Esophagus muscularis mucosa (tissue), 4 donors: Measurements from ENCODE around the gene LHFPL2. TPM values are rescaled to one million over a fixed set of nuclear protein-coding genes. Genes with fewer than 3 reads are reported as not detected.

Source experiments
- DNase-seq: peaks from one replicate; pipeline ENCODE4 v3.0.0-alpha.2; 2017; ENCODE audit errors: extremely low spot score
- H3K27ac ChIP-seq, 4 donors: fragments of 200-600 bp; sonication (generic); replicated peaks in 1 of 4; 1 replicate in 3 of 4; 2 replicates in 1 of 4; pipeline ENCODE4 v1.5.1; 2016 to 2019; ENCODE audit warnings: mild to moderate bottlenecking in 1 of 4
- H3K27me3 ChIP-seq, 4 donors: fragments of 200-600 bp; sonication (generic); one replicate each; pipeline versions ENCODE4 v1.5.1 to v1.6.0; 2016 to 2019
- H3K36me3 ChIP-seq, 4 donors: fragments of 200-600 bp; sonication (generic); one replicate each; pipeline ENCODE4 v1.5.1; 2016 to 2019
- H3K4me1 ChIP-seq, 4 donors: fragments of 200-600 bp; sonication (generic); one replicate each; pipeline ENCODE4 v1.5.1; 2016 to 2019
- H3K4me3 ChIP-seq, 4 donors: fragments of 200-600 bp; sonication (generic); 1 replicate in 2 of 4; 2 replicates in 2 of 4; pipeline ENCODE4 v1.5.1; 2016 to 2019; ENCODE audit warnings: mild to moderate bottlenecking in 4 of 4, moderate library complexity in 1 of 4
- H3K9me3 ChIP-seq, 4 donors: fragments of 200-600 bp; sonication (generic); 1 replicate in 3 of 4; 2 replicates in 1 of 4; pipeline ENCODE4 v1.5.1; 2016 to 2019
- CTCF ChIP-seq, 3 experiments: fragments of 200-600 bp in 2 of 3; fragments of 450-650 bp in 1 of 3; sonication (generic) in 2 of 3; IDR thresholded peaks; one replicate each; pipeline ENCODE4 v1.5.1; 2017 to 2019; ENCODE audit warnings: antibody characterized with exemption in 3 of 3, mild to moderate bottlenecking in 2 of 3, moderate library complexity in 1 of 3
- EP300 ChIP-seq: sonication (generic); formaldehyde crosslinking; IDR thresholded peaks from one replicate; pipeline ENCODE4 v1.6.1; 2017; ENCODE audit warnings: antibody characterized with exemption
- POLR2A ChIP-seq: fragments of 450-650 bp; IDR thresholded peaks from one replicate; pipeline ENCODE4 v1.6.1; 2017; ENCODE audit warnings: antibody characterized with exemption, moderate library complexity, mild to moderate bottlenecking, low read depth
- POLR2AphosphoS5 ChIP-seq, 2 donors: sonication (generic); formaldehyde crosslinking; IDR thresholded peaks; one replicate each; pipeline ENCODE4 v1.6.1; 2017; ENCODE audit warnings: antibody characterized with exemption in 2 of 2
- WGBS: methylation state at CpG from one replicate; pipeline ENCODE4 v1.1.5; 2018; 5-methylcytosine and 5-hydroxymethylcytosine counted together
- intact Hi-C: fragments of 100-400 bp; cut with DNase I; formaldehyde crosslinking; loops from one replicate; pipeline ENCODE4 v1.15.1; 2023
- total RNA-seq, 4 donors: library from RNA; depleted of rRNA; stranded (reverse); fragments of >200 nt; gene quantifications; one replicate each; pipeline versions ENCODE4 v1.1.0 to v1.2.1, GENCODE V29; 2016

Gene LHFPL2
- total RNA-seq, 4 donors from 2014 or later: 24.1 to 40.9 (median 28.1) TPM

GRCh38 chr5:78561261-78561660, 87.3 kb downstream of the LHFPL2 start:
- Histone ChIP-seq H3K27ac (no peak overlapping the region), H3K9me3 (no peaks in the 10 kb centered on the region), H3K4me1 (peaks cover 0 to 12% (median 3%) of the 10 kb centered on the region in 4 donors), H3K36me3 (peaks cover 0 to 10% (median 0%) of the 10 kb centered on the region in 4 donors), H3K4me3 (no peak overlapping the region), H3K27me3 (no peaks in the 10 kb centered on the region)
- 97% methylated on average over 12 of the region's 12 CpGs for WGBS
- no peak for TF ChIP-seq CTCF (IDR thresholded peaks at IDR 0.05)
- DNase-seq: no peak
- intact Hi-C loops: no loop called here

GRCh38 chr5:78560000-78560855, 88.3 kb downstream of the LHFPL2 start:
- Histone ChIP-seq H3K27me3 (no peaks in the 10 kb centered on the region), H3K9me3 (no peaks in the 10 kb centered on the region), H3K4me3 (no peak overlapping the region), H3K36me3 (peaks cover 0 to 10% (median 0%) of the 10 kb centered on the region in 4 donors), H3K27ac (no peak overlapping the region), H3K4me1 (peaks cover 0 to 12% (median 3%) of the 10 kb centered on the region in 4 donors)
- TF ChIP-seq POLR2A (no peak), EP300 (no peak), POLR2AphosphoS5 (IDR thresholded peaks at IDR 0.05) (no peak), CTCF (IDR thresholded peaks at IDR 0.05) (no peak)
- 89% methylated on average over 6 of the region's 6 CpGs for WGBS
- peak; percentile 42 for DNase-seq
- intact Hi-C loops: no loop called here

- intact Hi-C loops: no loop called here
- Histone ChIP-seq H3K4me1 (peaks cover 0 to 27% (median 8%) of the 10 kb centered on the region in 4 donors), H3K9me3 (no peaks in the 10 kb centered on the region), H3K36me3 (no peaks in the 10 kb centered on the region), H3K27me3 (no peaks in the 10 kb centered on the region), H3K27ac (no peak overlapping the region), H3K4me3 (no peak overlapping the region)
- TF ChIP-seq POLR2A (no peak), POLR2AphosphoS5 (IDR thresholded peaks at IDR 0.05) (no peak), CTCF (IDR thresholded peaks at IDR 0.05) (no peak), EP300 (no peak)
- DNase-seq: no peak
- WGBS: 79% methylated on average over 5 of the region's 5 CpGs
These were observed 91.0 kb downstream of the LHFPL2 start for GRCh38 chr5:78557601-78558000.

- TF ChIP-seq EP300 (no peak), POLR2AphosphoS5 (IDR thresholded peaks at IDR 0.05) (no peak), CTCF (IDR thresholded peaks at IDR 0.05) (no peak), POLR2A (no peak)
- Histone ChIP-seq H3K4me3 (no peak overlapping the region), H3K9me3 (no peaks in the 10 kb centered on the region), H3K27ac (no peak overlapping the region), H3K4me1 (peaks cover 0 to 29% (median 13%) of the 10 kb centered on the region in 4 donors), H3K27me3 (no peaks in the 10 kb centered on the region), H3K36me3 (no peaks in the 10 kb centered on the region)
- no peak for DNase-seq
- WGBS: 72% methylated on average over 1 of the region's 1 CpG
- intact Hi-C loops: no loop called here
These were observed 92.7 kb downstream of the LHFPL2 start for GRCh38 chr5:78555870-78556269.
